ENCODE measurements around the gene NOC4L.

GRCh38 chr12:132158677-132159554, 14.7 kb downstream of the NOC4L start:
- TF ChIP-seq CTCF (IDR thresholded peaks at IDR 0.05) (no peak), POLR2A (IDR thresholded peaks at IDR 0.05) (no peak)

Data from body of pancreas (tissue), 4 donors.